Endodermal cell (in vitro differentiated cells): ENCODE measurements around the gene SLC16A6. TPM values are rescaled to one million over a fixed set of nuclear protein-coding genes. Genes with fewer than 3 reads are reported as not detected.
A peak's percentile ranks its signal among the peaks of the same experiment; 100 is the strongest.

Source experiments
- DNase-seq: peaks from one replicate; pipeline ENCODE4 v3.0.0-alpha.2; 2017
- H3K27ac ChIP-seq: 2 replicates; pipeline ENCODE4 v1.5.1; 2013; ENCODE audit warnings: mild to moderate bottlenecking, low read depth, low read length, moderate library complexity
- H3K27me3 ChIP-seq: 2 replicates; pipeline ENCODE4 v1.6.1; 2013; ENCODE audit warnings: mild to moderate bottlenecking, low read length, moderate library complexity; ENCODE audit not compliant: insufficient read depth, control insufficient read depth, poor library complexity, severe bottlenecking
- H3K36me3 ChIP-seq: 2 replicates; pipeline ENCODE4 v1.7.0; 2013; ENCODE audit warnings: mild to moderate bottlenecking, low read length, moderate library complexity; ENCODE audit not compliant: control insufficient read depth, insufficient read depth
- H3K4me1 ChIP-seq: one replicate; pipeline ENCODE4 v1.7.0; 2013; ENCODE audit warnings: low read length; ENCODE audit not compliant: control insufficient read depth, insufficient read depth
- H3K4me3 ChIP-seq: 2 replicates; pipeline ENCODE4 v1.5.1; 2013; ENCODE audit warnings: mild to moderate bottlenecking, low read length, moderate library complexity
- H3K9ac ChIP-seq: 2 replicates; pipeline ENCODE4 v1.6.1; 2013; ENCODE audit warnings: mild to moderate bottlenecking, low read length, moderate library complexity; ENCODE audit not compliant: poor library complexity, severe bottlenecking; ENCODE audit errors: extremely low read depth
- H3K9me3 ChIP-seq: 2 replicates; pipeline ENCODE4 v1.6.1; 2013; ENCODE audit warnings: mild to moderate bottlenecking, low read length, moderate library complexity; ENCODE audit not compliant: control insufficient read depth
- H3K27ac Mint-ChIP-seq: 2 replicates; pipeline ENCODE4 v1.8.0; 2020; ENCODE audit warnings: mixed read lengths
- H3K27me3 Mint-ChIP-seq: 2 replicates; pipeline ENCODE4 v1.8.0; 2021; ENCODE audit warnings: mild to moderate bottlenecking, mixed read lengths; ENCODE audit not compliant: insufficient read depth
- H3K36me3 Mint-ChIP-seq: 2 replicates; pipeline ENCODE4 v1.8.0; 2020; ENCODE audit warnings: low read depth, mixed read lengths
- H3K4me1 Mint-ChIP-seq: 2 replicates; pipeline ENCODE4 v1.8.0; 2020; ENCODE audit warnings: mixed read lengths
- H3K4me3 Mint-ChIP-seq: 2 replicates; pipeline ENCODE4 v1.8.0; 2020; ENCODE audit warnings: mild to moderate bottlenecking, moderate library complexity, mixed read lengths
- H3K9me3 Mint-ChIP-seq: 2 replicates; pipeline ENCODE4 v1.8.0; 2020; ENCODE audit warnings: mild to moderate bottlenecking, mixed read lengths
- WGBS, 2 experiments: methylation state at CpG; one replicate each; pipeline versions ENCODE4 v1.1.5 to v1.1.7; 2013; ENCODE audit warnings: missing lambda C conversion rate in 2 of 2, mixed read lengths in 1 of 2; ENCODE audit not compliant: insufficient coverage in 1 of 2, insufficient read length in 1 of 2; 5-methylcytosine and 5-hydroxymethylcytosine counted together
- total RNA-seq, 2 donors: library from RNA; stranded (reverse); fragmentation: NEBNext Ultra II Directional in 1 of 2; extraction: Animal tissue kit (Norgen Biotek cat#: 25700) in 1 of 2; gene quantifications; 2 replicates in 1 of 2; 3 replicates in 1 of 2; pipeline ENCODE4 v1.2.1, GENCODE V29; 2021
- TF ChIP-seq, protein P1 (sequence below): fragments of 200-600 bp; sonication (generic); conservative IDR thresholded peaks from 2 replicates; pipeline ENCODE4 v1.5.0; 2021; ENCODE audit warnings: antibody characterized with exemption, mild to moderate bottlenecking

The SLC16A6 gene
- total RNA-seq, 2 donors from 2014 or later = 0.18 to 0.58 TPM

DNA sequence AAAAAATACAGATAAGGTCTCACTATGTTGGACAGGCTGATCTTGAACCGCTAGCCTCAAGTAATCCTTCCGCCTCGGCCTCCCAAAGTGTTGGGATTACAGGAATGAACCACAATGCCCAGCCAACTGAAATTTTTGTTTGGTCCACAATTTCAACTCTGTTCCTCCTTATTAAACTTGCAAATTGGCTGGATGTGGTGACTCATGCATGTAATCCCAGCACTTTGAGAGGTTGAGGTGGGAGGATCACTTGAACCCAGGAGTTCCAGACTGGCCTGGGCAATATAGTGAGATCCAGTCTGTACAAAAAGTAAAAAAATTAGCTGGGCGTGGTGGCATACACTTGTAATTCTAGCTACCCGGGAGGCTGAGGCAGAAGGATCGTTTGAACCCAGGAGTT, 13.8 kb upstream of the SLC16A6 start:
- Mint-ChIP-seq H3K4me3 (no peak overlapping the region), H3K27me3 (no peaks in the 10 kb centered on the region), H3K9me3 (peaks cover 3% of the 10 kb centered on the region), H3K4me1 (peaks cover 25% of the 10 kb centered on the region), H3K36me3 (peaks cover 4% of the 10 kb centered on the region), H3K27ac (no peak overlapping the region)
- Histone ChIP-seq H3K27me3 (no peaks in the 10 kb centered on the region), H3K4me3 (no peak overlapping the region), H3K9ac (no peak overlapping the region), H3K4me1 (peaks cover 8% of the 10 kb centered on the region), H3K27ac (no peak overlapping the region), H3K36me3 (no peaks in the 10 kb centered on the region), H3K9me3 (peaks cover 7% of the 10 kb centered on the region)
- 89 to 92% methylated on average over 4 to 6 of the region's 6 CpGs for whole genome bisulfite sequencing, 2 experiments
- TF ChIP-seq, protein P1, sequence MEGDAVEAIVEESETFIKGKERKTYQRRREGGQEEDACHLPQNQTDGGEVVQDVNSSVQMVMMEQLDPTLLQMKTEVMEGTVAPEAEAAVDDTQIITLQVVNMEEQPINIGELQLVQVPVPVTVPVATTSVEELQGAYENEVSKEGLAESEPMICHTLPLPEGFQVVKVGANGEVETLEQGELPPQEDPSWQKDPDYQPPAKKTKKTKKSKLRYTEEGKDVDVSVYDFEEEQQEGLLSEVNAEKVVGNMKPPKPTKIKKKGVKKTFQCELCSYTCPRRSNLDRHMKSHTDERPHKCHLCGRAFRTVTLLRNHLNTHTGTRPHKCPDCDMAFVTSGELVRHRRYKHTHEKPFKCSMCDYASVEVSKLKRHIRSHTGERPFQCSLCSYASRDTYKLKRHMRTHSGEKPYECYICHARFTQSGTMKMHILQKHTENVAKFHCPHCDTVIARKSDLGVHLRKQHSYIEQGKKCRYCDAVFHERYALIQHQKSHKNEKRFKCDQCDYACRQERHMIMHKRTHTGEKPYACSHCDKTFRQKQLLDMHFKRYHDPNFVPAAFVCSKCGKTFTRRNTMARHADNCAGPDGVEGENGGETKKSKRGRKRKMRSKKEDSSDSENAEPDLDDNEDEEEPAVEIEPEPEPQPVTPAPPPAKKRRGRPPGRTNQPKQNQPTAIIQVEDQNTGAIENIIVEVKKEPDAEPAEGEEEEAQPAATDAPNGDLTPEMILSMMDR = no peak
- DNase-seq = no peak

DNA sequence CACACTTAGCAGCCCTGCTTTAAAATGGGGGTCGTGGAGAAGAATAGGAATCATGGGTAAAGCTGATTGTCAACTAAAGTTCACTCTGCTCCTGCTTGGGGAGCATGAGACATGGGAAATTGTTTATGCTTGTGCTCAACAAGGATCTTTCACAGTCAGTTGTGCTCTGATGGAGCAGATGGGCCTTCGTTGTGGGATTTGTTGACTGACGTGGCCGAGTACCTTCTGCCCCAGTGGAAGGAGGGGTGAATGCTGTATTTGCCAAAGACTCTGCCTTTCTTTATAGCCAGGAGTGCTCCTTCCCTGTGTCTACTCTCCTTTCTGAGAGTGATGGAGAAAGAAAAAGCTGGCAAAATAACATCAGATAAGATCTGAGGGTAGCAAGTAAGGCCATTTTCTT, 11.7 kb upstream of the SLC16A6 start:
- H3K27ac ChIP-seq = no peak overlapping the region
- H3K4me3 ChIP-seq = no peak overlapping the region
- H3K9me3 ChIP-seq = peaks cover 23% of the 10 kb centered on the region
- peaks cover 8% of the 10 kb centered on the region for H3K4me1 ChIP-seq
- H3K27me3 ChIP-seq = no peaks in the 10 kb centered on the region
- no peaks in the 10 kb centered on the region for H3K9me3 Mint-ChIP-seq
- no peak overlapping the region for H3K27ac Mint-ChIP-seq
- H3K4me3 Mint-ChIP-seq = no peak overlapping the region
- no peak overlapping the region for H3K9ac ChIP-seq
- WGBS, 2 experiments = 81 to 86% methylated on average over 4 of the region's 4 CpGs
- TF ChIP-seq, protein P1 = no peak
- H3K27me3 Mint-ChIP-seq = no peaks in the 10 kb centered on the region
- H3K4me1 Mint-ChIP-seq = peaks cover 31% of the 10 kb centered on the region
- no peak for DNase-seq
- H3K36me3 ChIP-seq = no peaks in the 10 kb centered on the region
- H3K36me3 Mint-ChIP-seq = no peaks in the 10 kb centered on the region

DNA sequence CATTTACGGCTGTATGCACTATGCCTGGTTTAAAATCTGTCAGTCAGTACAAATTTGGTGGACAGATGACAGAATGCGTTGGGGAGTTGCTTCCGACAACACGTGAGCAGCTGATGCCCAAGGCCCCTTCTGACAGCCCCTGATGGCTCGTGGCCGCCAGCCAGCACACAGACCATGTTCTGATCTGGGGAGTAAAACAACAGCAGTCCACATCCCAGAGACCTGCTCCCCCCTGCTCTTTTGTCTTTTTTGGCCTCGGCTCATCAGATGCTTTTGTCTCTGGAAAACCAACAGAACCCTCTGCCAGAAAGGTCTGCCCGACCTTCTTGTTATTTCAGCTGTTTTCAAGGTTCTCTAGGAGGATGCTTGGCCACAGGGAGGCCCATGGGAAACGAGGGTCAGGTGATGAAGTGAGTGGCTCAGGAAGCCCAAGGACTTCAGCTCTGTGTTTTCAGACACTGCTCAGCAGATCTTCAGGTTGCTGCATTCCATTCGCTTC, 11.2 kb upstream of the SLC16A6 start:
- 74 to 84% methylated on average over 10 of the region's 10 CpGs for WGBS, 2 experiments
- Mint-ChIP-seq H3K4me1 (peaks cover 33% of the 10 kb centered on the region), H3K4me3 (no peak overlapping the region), H3K9me3 (no peaks in the 10 kb centered on the region), H3K36me3 (no peaks in the 10 kb centered on the region), H3K27ac (peak overlapping the region; percentile 82), H3K27me3 (no peaks in the 10 kb centered on the region)
- Histone ChIP-seq H3K27ac (no peak overlapping the region), H3K9ac (no peak overlapping the region), H3K27me3 (no peaks in the 10 kb centered on the region), H3K4me3 (no peak overlapping the region), H3K9me3 (peaks cover 24% of the 10 kb centered on the region), H3K4me1 (peaks cover 8% of the 10 kb centered on the region), H3K36me3 (no peaks in the 10 kb centered on the region)
- no peak for DNase-seq
- TF ChIP-seq, protein P1 = no peak
